ENCODE data around the gene TAGLN.

DNA sequence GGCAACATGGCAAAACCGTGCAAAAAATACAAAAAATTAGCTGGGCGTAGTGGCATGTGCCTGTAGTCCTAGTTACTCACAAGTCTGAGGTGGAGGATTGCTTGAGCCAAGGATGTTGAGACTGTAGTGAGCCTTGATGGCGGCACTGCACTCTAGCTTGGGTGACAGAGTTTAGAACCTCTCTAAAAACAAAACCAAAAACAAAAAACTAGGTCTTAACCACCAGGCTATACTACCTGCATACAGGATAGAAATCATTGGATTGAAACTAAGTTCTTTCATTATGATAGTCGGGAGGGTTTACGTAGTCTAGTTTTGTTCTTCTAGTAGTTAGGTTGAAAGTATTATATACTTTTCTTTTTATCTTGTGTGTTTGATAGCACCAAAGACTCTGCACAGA is 39.1 kb downstream of the TAGLN start:
- no peak for TF ChIP-seq EHMT2 (IDR thresholded peaks at IDR 0.05; ENCODE audit: low read depth)
- TF ChIP-seq, protein P1, sequence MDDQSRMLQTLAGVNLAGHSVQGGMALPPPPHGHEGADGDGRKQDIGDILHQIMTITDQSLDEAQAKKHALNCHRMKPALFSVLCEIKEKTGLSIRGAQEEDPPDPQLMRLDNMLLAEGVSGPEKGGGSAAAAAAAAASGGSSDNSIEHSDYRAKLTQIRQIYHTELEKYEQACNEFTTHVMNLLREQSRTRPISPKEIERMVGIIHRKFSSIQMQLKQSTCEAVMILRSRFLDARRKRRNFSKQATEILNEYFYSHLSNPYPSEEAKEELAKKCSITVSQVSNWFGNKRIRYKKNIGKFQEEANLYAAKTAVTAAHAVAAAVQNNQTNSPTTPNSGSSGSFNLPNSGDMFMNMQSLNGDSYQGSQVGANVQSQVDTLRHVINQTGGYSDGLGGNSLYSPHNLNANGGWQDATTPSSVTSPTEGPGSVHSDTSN (IDR thresholded peaks at IDR 0.05): no peak
- TF ChIP-seq, protein P2, sequence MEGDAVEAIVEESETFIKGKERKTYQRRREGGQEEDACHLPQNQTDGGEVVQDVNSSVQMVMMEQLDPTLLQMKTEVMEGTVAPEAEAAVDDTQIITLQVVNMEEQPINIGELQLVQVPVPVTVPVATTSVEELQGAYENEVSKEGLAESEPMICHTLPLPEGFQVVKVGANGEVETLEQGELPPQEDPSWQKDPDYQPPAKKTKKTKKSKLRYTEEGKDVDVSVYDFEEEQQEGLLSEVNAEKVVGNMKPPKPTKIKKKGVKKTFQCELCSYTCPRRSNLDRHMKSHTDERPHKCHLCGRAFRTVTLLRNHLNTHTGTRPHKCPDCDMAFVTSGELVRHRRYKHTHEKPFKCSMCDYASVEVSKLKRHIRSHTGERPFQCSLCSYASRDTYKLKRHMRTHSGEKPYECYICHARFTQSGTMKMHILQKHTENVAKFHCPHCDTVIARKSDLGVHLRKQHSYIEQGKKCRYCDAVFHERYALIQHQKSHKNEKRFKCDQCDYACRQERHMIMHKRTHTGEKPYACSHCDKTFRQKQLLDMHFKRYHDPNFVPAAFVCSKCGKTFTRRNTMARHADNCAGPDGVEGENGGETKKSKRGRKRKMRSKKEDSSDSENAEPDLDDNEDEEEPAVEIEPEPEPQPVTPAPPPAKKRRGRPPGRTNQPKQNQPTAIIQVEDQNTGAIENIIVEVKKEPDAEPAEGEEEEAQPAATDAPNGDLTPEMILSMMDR (IDR thresholded peaks at IDR 0.05): no peak
- TF ChIP-seq, protein P3, sequence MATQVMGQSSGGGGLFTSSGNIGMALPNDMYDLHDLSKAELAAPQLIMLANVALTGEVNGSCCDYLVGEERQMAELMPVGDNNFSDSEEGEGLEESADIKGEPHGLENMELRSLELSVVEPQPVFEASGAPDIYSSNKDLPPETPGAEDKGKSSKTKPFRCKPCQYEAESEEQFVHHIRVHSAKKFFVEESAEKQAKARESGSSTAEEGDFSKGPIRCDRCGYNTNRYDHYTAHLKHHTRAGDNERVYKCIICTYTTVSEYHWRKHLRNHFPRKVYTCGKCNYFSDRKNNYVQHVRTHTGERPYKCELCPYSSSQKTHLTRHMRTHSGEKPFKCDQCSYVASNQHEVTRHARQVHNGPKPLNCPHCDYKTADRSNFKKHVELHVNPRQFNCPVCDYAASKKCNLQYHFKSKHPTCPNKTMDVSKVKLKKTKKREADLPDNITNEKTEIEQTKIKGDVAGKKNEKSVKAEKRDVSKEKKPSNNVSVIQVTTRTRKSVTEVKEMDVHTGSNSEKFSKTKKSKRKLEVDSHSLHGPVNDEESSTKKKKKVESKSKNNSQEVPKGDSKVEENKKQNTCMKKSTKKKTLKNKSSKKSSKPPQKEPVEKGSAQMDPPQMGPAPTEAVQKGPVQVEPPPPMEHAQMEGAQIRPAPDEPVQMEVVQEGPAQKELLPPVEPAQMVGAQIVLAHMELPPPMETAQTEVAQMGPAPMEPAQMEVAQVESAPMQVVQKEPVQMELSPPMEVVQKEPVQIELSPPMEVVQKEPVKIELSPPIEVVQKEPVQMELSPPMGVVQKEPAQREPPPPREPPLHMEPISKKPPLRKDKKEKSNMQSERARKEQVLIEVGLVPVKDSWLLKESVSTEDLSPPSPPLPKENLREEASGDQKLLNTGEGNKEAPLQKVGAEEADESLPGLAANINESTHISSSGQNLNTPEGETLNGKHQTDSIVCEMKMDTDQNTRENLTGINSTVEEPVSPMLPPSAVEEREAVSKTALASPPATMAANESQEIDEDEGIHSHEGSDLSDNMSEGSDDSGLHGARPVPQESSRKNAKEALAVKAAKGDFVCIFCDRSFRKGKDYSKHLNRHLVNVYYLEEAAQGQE (IDR thresholded peaks at IDR 0.05): no peak

Data from A549 (cell line).